GM19463 (cell line): Measurements from ENCODE around the gene PRR16.

Experiments
- ATAC-seq: cut with Tn5 transposase; IDR thresholded peaks from one replicate; pipeline ENCODE4 v1.9.1; 2021; ENCODE audit warnings: mild to moderate bottlenecking, moderate library complexity; ENCODE audit not compliant: unreplicated experiment

PRR16 gene

DNA sequence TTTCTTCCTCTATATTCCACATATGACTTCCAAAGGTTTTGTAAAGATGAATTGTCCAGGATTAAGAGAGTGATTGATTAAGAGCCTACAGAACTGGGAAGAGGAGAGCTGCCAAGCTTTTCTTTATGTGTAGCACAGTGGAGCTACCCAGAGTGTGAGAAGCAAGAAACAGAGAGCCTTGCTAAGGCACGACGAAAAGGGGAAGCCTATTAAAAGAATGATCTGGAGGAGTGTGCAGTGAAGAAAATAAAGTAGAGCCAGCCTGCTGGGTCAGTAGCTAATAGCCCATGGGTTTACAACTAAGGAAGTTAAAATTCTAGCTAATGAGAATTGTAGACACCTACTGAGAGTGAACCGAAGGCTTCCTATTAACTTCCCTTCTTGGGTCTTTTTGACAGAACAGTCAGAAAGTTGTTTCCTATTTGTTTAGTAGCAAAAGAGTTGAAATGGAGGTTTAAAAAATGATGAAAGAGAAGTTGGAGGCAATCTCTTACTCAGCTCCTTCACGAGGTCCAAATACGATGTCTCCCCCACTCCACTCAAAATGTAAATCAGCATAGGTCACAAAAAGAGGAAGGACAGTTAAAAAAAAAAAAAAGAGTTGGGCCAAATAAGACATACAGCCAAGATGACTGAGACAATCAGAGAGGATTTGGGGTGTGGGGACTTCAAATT lies 957 bp upstream of the PRR16 start:
- ATAC-seq, result no peak

DNA sequence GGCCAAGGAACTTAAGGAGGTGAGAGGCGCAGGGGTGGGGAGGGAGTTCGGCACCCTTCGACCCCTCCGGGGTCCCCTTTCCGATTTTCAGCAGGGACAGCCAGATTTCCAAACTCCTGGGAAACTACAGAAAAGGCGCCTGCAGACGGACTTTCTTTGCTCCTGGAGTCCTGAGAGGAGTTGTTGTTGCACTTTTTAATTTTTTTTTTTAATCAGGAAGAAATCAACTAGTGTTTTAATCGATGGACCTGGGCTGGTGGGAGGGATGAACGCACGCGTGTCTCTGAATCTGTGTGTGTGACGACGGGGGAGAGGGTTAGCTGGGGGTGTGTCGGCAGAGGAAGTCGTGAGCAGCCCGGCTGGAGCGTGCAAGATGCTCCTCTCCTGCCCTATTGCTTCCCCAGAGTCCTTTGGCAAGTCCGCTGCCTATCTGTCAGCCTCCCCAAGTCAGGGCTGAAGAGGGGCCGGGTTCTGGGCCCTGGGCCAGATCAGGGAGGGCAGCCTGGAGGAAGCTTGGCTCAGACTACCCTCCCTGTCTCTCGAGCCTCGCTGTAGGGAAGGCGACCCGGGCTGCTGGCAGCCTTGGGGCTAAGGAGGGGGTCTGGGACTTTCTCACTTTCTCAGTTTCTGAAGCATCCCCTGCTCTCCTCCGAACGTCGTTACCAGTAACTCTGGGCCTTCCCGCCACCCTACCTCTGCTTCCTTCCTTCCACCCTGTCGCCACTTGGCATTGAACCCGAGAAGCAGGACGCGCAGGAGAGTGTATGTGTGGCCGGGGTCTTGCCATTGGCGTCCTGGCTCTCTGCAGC lies 731 bp downstream of the PRR16 start:
- no peak for ATAC-seq

DNA sequence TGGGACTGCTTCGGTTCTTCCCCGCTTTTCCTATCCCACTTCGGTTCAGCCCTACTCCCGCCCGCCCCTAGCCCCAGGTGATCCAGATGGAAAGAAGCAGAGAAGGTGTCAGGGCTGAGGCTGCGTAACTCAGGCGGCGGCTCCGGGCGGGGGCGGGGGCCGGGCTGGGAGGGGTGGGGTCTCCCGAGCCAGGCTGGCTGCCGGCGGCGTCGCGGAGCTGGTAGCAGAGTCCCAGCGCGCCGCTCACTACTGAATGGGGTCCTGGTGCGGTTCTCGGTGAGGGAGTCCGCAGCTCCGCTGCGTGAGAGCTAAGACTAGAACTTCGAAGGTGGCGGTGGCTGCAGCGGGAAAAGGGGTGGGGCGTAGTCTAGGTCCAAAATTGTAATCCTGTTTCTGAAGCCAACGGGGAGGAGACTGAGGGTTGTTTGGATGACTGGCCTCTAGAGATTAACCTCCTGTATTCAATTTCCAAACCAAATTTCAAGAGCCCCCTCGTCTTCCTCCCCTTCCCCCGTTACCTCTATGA lies 1.4 kb downstream of the PRR16 start:
- ATAC-seq, result no peak

DNA sequence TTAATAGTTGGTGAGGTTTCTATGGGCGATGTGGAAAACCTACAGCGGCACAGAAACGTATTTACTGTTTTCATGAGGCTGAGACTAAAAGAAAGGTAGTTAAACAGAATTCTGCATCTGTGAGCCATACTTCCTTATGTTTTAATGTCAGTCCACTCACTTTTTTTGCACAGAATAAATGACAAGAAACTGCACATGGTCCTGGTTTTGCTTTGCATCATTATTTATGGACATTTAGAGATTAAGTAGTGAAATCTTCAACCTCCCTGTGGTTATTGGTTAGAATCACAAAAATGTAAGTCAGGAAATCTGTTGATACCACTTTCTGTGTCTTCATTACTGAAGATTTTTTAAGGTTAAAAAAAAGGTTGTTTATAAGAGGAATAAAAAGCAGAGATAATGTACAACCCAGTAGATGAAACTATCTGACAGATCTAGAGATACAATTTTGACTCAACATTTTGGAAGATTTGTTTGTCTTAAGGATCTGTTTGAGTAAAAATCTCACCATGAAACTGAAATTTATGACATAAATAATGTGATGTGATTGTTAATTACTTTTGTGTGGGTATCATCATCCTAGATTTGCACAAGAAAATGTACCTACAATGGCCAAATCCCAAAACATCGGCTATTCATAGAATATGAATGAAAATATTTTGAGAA lies 2.4 kb downstream of the PRR16 start:
- no peak for ATAC-seq

DNA sequence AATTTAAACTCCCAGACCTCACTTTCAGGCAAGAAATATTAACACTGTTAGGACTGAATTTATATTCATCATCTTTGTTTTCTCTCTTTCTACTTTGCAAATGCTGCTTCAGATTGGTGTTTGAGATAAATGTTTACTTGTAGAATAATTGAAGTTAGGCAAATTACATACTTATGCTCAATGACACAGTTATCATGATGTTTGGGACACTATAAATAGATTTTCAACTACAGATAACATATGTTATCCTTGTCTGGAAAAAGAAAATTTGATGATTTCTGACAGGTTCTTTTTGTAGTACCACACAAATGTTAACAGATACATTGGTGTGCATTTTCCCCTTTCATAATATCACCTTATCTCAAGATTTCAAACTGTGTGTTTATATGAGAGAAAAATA lies 7.9 kb downstream of the PRR16 start:
- no peak for ATAC-seq

DNA sequence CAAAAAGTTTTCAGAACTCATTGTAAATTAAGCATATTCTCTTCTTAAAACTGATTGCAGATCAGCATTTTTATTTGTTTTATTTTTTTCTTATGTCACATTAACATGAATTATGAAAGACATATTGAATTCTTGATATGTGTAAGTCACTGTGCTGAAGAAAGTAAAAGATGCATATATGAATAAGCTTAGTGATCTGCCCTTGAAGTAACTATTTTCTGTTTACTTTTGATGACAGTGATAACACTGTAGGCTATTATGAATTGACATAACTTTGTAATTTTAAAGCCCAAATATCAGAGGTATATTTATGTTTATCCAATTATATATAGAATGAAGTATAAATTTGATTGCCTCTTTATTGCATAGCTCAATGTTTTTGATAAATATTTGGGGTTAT lies 8.8 kb downstream of the PRR16 start:
- ATAC-seq, result no peak

DNA sequence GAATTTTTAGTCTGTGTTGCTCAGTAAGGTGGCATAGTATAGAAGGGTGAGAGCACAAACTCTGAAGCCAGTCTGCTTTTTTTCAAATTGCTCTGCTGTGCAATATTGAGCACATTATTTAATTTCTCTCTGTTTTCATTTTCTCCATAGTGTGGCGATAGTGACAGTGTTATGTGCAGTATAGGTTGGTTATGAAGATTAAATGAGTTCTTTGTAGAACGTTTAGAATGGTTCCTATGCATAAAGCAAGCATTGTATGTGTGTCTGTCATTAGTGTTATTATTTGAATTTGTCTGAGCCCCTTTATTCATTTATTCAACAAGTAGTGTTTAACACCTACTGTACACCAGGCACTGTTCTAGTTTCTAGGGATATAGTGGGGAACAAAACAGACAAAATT lies 9.2 kb downstream of the PRR16 start:
- ATAC-seq, result no peak

DNA sequence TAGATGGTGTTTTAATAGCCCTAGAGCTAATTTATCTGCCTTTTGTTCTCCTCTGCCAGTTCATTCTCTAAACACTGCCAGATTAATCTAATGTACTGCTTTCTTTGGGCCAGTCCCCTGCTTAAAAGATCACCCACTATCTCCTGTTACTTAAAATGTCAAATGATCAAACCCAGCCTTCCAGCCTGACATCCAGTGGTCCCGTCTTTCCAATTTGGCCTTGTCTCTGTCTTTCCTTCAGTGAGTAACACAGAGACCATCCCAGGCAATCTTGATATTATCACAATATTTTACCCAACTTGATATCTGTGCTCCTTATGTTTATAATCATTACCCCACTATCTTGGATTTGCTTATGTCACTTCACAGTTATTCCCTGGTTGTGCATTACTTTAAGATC lies 12.0 kb downstream of the PRR16 start:
- no peak for ATAC-seq

DNA sequence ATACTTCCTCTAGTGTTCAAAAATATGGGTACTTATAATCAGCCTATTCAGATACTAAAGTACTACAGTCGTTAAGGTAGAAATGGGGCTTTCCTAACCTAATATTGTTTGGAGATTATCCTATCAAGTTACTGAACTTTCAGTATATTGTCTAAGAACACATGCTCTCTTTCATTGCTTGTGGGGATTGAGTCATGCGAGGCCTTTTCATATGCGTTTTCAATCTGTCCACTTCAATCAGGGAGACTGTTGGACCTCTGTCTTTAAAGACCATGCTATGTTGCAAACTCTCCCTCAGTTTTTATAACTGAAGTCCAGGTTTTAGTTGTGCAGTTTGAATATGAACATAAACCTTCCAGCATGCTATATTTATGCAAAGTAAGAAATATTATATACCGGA lies 15.0 kb downstream of the PRR16 start:
- no peak for ATAC-seq

DNA sequence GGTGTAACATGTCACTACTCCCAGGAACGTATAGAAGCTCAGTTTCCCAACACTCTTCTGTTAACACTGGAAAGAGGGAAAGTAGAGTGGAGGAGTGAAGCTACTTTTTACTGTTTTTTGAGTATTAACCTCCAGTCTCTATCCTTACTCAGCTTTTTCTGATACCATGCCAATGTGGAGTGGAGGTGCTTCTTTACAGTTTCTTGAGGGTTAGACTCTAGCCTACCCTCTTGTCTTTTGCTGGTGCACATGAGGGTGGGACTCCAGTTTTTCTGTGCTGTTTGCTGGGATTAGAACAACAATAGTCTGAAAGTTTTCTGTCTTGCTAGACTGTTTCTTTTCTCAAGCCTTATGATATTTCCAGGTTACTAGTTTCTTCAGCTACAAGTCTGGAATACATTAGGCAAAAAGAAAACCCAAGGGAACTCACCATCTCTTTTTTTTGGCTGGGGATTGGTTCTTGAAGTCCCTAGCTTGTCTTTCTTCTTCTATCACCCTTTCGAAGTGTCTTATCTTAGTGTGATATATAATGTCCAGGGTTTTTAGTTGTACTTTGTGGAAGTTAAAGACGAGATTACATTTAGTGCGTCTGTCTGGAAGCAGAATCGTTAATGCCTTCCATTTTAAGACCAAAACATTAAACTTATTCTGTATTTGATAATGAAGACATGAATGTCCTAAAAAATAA lies 35.9 kb downstream of the PRR16 start:
- ATAC-seq, result no peak

DNA sequence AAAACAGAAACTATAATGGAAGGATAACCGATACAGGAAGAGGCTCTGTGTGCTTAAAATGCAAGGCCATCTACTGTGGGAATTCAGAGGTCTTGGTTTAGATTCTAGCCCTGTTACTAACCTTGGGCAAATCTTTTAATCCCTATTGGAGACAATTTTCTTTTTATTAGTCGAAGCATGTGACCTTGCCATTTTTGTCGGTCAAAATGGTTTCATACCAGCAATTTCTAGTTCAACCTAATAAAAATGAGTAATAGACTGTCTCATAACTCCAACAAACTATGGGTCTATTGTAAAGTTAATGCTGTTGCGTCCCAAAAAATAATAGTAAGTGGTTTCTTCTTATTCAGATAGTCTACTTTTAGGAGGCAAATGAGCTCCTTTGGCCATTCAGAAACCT lies 38.4 kb downstream of the PRR16 start:
- no peak for ATAC-seq

DNA sequence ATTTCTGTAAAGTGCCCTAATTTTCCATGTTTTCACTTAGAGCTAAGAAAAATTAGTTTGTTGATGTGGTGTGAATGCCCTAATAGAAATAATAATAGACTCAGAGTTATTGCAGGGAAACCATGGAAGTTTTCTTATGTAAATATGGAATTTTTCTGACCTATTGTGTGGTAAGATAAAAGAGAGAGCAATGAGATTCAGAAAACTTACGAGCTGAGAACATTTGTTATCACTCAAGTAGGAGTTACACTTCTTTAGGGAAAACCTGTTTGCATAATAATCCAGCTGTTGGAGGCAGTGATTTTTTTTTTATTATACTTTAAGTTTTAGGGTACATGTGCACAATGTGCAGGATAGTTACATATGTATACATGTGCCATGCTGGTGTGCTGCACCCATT lies 39.2 kb downstream of the PRR16 start:
- no peak for ATAC-seq

DNA sequence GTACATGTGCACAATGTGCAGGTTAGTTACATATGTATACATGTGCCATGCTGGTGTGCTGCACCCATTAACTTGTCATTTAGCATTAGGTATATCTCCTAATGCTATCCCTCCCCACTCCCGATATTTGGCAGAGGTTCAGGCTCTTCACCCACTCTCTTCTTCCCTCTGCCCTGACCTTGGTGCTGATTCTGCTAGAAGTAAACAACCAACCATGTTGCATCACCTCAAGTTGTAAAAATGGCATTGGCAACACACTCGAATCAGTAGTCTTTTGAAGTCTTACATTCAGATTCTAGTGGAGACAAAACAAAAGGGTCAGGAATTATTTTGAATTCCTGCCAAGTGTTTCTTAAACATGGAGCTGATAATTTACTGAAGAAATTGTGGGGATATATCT lies 40.0 kb downstream of the PRR16 start:
- ATAC-seq, result no peak

DNA sequence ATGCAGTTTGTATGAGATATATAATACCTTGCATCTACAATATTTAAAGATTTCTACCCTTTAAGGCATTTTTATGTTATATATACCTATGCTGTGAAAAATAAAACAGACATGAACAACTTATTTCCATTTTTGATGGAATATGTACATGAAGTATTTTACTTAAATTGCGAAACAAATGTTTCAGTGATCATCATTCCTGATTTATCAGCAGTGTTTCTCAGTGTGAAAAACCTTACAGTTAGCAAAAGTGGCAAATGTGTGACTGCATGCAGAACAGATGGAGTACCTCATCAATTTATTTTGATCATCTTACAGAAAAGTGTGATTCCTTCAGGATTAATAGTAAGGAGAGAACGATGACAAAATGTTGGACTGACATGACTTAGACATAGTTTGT lies 43.1 kb downstream of the PRR16 start:
- ATAC-seq, result no peak

DNA sequence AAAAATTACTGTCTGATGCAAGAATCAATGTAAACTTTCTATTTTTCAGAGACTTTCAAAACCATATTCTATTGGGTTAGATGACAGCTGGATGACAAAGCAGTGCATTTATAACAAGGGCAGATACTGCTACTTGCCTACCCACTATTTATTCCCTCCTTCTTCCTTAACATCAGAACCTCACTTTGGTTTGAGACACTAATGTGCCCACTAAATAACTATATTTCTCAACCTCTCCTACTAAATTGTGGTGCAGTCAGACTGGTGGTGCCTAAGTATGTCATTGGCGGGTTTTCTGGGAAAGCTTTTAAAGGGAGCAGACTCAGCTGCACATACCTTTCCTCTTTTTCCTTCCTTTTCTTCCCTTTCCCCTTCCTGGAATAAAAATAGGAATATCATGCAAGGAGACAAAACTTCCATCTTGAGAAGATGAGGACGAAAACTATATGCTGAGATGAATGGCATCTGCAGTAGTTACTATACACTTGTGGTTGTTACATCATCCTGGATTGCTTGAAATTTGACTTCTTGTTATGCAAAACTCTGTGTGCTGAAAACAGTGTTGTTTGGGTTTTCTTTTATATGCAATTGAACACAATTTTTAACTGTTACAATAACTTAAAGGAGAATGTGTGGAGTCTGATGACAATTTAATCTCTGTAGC lies 43.8 kb downstream of the PRR16 start:
- ATAC-seq, result no peak

DNA sequence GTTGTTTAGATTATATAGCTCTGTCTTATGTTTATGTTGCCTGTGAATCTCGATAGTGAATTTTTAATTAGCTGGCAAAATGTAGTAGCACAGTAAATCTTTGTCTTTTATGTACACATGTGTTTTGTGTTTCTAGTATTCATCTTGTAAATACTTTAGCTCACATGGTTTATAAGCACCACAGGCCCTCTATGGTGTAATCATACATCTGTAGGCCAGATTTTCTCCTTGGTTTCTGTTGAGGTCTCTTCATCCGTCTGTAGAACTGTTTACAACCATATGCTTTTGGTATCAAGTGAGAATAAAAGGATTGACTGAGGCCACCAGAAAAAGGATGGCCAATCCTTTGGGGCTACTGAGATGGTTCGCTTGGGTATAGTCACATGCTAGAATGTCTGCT lies 45.0 kb downstream of the PRR16 start:
- ATAC-seq, result no peak

DNA sequence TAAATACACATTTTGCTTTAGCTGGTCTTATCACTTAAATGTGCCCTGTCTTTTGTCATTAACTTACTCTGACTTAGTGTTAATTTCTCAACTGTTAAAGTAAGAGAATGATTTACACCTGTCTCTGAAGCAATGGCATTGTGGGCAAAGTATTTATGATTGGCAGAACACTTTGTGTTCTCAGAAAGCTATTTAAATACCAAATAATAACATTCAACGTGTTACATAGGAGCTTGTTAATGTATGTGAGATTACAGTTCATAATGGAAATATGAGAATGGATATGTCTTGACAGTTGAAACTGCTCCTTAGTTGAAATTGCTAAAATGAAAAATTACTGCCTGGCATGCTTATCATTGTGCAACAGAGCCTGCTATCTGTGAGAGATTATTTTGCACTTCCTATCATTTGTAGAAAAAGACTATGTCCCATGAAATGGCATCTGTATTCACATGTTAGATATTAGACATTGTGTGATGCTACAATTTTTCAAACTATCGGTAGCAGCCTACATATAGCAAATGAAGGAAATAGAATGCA lies 46.1 kb downstream of the PRR16 start:
- ATAC-seq, result no peak

DNA sequence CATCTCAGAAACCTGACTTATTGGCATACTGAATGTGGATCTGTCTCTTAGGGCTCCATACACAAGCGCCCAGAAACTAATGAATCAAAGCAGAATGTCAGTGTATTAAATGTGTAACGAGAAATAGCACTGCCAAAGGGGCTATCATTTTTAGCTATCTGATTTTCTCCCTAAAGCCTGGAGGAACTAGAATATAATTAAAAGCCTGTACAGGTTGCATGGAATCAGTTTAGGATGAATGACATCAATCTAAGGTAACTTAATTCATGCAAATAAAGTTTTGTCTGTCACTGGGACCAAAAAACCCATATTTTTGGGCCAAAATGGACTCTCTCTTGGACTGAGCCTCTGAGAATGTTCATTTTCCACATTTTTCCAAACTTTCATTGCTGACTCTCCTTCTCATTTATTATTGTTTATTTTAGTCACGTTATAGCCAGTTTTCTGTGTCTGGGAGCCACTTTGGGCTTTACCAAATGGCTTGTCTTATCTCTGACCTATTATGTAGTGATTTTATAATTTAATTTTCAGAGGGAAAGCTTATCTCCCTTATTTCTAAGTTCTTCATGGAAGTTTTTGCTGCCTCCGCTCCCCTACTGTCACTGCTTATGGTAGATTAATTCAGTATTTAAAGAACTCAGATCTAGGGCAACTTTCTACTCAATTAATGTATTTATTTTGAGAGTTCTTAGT lies 47.0 kb downstream of the PRR16 start:
- ATAC-seq, result no peak

DNA sequence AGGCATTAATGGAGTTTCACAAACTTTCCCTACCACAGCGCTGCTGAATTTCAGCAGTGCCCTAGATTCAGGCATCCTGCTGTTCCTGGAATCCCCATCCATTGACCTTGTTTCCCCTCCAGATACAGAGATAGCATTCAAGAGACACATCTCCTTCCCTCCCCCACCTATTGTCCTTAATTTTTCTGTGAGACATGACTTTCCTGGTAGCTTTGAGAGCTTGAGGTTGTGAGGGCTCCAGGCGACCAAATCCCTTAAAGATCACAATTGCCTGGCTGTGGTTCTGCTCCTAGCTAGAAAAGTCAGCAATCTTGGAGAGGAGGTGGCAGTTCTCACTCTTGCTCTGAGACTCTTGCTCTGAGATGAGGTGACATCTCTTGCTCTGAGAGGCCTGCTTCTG lies 48.0 kb downstream of the PRR16 start:
- no peak for ATAC-seq
